Smooth muscle cell (in vitro differentiated cells): ENCODE measurements around the gene STPG2. TPM values are rescaled to one million over a fixed set of nuclear protein-coding genes. Genes with fewer than 3 reads are reported as not detected.

Experiments
- DNase-seq: peaks from one replicate; lab custom pipeline; 2025; ENCODE audit not compliant: unreplicated experiment; lab: John Stamatoyannopoulos, UW
- H2AFZ ChIP-seq: fragments of 200-600 bp; sonication (generic); 2 replicates; pipeline ENCODE4 v1.6.0; 2016; ENCODE audit warnings: antibody characterized with exemption, low read depth, mild to moderate bottlenecking
- H3F3A ChIP-seq: fragments of 200-600 bp; sonication (generic); 2 replicates; pipeline ENCODE4 v1.6.0; 2017; ENCODE audit warnings: antibody characterized with exemption, low read depth
- H3K27ac ChIP-seq: fragments of 200-600 bp; sonication (generic); 2 replicates; pipeline ENCODE4 v1.5.1; 2016; ENCODE audit warnings: low read depth, mild to moderate bottlenecking
- H3K27me3 ChIP-seq: fragments of 200-600 bp; sonication (generic); 2 replicates; pipeline ENCODE4 v1.6.1; 2016; ENCODE audit warnings: low read depth, mild to moderate bottlenecking
- H3K36me3 ChIP-seq: fragments of 200-600 bp; sonication (generic); 2 replicates; pipeline ENCODE4 v1.5.1; 2016; ENCODE audit warnings: low read depth
- H3K4me1 ChIP-seq: fragments of 200-600 bp; sonication (generic); 2 replicates; pipeline ENCODE4 v1.5.1; 2016; ENCODE audit warnings: low read depth
- H3K4me2 ChIP-seq: fragments of 200-600 bp; sonication (generic); 2 replicates; pipeline ENCODE4 v1.6.0; 2016; ENCODE audit warnings: mild to moderate bottlenecking
- H3K4me3 ChIP-seq: fragments of 200-600 bp; sonication (generic); 2 replicates; pipeline ENCODE4 v1.5.1; 2016; ENCODE audit warnings: mild to moderate bottlenecking
- H3K79me2 ChIP-seq: fragments of 200-600 bp; sonication (generic); 2 replicates; pipeline ENCODE4 v1.6.0; 2016; ENCODE audit warnings: low read depth, mild to moderate bottlenecking
- H3K9ac ChIP-seq: fragments of 200-600 bp; sonication (generic); 2 replicates; pipeline ENCODE4 v1.6.0; 2016; ENCODE audit warnings: low read depth
- H3K9me3 ChIP-seq: fragments of 200-600 bp; sonication (generic); replicated peaks from 2 replicates; pipeline ENCODE4 v1.5.1; 2016; ENCODE audit warnings: low read depth
- H4K20me1 ChIP-seq: fragments of 200-600 bp; sonication (generic); 2 replicates; pipeline ENCODE4 v1.6.0; 2016; ENCODE audit warnings: low read depth
- CTCF ChIP-seq: fragments of 200-600 bp; sonication (generic); IDR thresholded peaks from 2 replicates; pipeline ENCODE4 v1.5.1; 2017; ENCODE audit warnings: borderline replicate concordance, mild to moderate bottlenecking, antibody characterized with exemption; ENCODE audit not compliant: insufficient read depth, poor library complexity, severe bottlenecking
- WGBS: methylation state at CpG from one replicate; pipeline ENCODE4 v1.1.7; 2016; ENCODE audit warnings: low lambda C conversion rate; 5-methylcytosine and 5-hydroxymethylcytosine counted together
- polyA plus RNA-seq: library from polyadenylated mRNA; unstranded; fragments of >200 nt; fragmentation: Nextera tagmentation; extraction: Ambion mirVana; gene quantifications from 2 replicates; pipeline ENCODE4 v1.2.1, GENCODE V29; 2016
- total RNA-seq: library from RNA; depleted of rRNA; stranded (reverse); fragments of >200 nt; gene quantifications from 2 replicates; pipeline ENCODE4 v1.2.3, GENCODE V29; 2014

The STPG2 gene
- total and polyA plus RNA-seq, 2 experiments from 2014 or later: 0.09 to 0.31 TPM

GRCh38 chr4:97770222-97770621 lies 373.1 kb downstream of the STPG2 start:
- WGBS: 100% methylated on average over 1 of the region's 1 CpG
- Histone ChIP-seq H3K27me3 (no peaks in the 10 kb centered on the region), H4K20me1 (no peaks in the 10 kb centered on the region)

GRCh38 chr4:97762115-97762512 lies 381.2 kb downstream of the STPG2 start:
- Histone ChIP-seq H3K4me1 (no peaks in the 10 kb centered on the region), H3K27ac (peak overlapping the region; percentile 8), H3K4me3 (no peak overlapping the region), H4K20me1 (no peaks in the 10 kb centered on the region), H2AFZ (peak overlapping the region; percentile 17), H3K4me2 (peak overlapping the region; percentile 32), H3K9me3 (no peaks in the 10 kb centered on the region), H3K9ac (no peak overlapping the region), H3K36me3 (no peaks in the 10 kb centered on the region), H3F3A (no peaks in the 10 kb centered on the region), H3K79me2 (no peaks in the 10 kb centered on the region), H3K27me3 (no peaks in the 10 kb centered on the region)
- no peak for DNase-seq
- no peak for TF ChIP-seq CTCF
- 6% methylated on average over 1 of the region's 1 CpG for whole genome bisulfite sequencing

More at GRCh38 chr4:97770222-97770621, 373.1 kb downstream of the STPG2 start:
- no peak overlapping the region for H2AFZ ChIP-seq
- no peaks in the 10 kb centered on the region for H3K4me1 ChIP-seq
- no peaks in the 10 kb centered on the region for H3K9me3 ChIP-seq
- no peaks in the 10 kb centered on the region for H3K79me2 ChIP-seq
- H3K4me3 ChIP-seq: no peak overlapping the region
- no peak overlapping the region for H3K4me2 ChIP-seq
- H3F3A ChIP-seq: no peaks in the 10 kb centered on the region
- no peak for TF ChIP-seq CTCF
- H3K27ac ChIP-seq: no peak overlapping the region
- no peak for DNase-seq
- H3K9ac ChIP-seq: no peak overlapping the region
- no peaks in the 10 kb centered on the region for H3K36me3 ChIP-seq

GRCh38 chr4:97761445-97762114 lies 381.7 kb downstream of the STPG2 start:
- H2AFZ ChIP-seq: peak overlapping the region; percentile 17
- no peaks in the 10 kb centered on the region for H3K9me3 ChIP-seq
- no peaks in the 10 kb centered on the region for H4K20me1 ChIP-seq
- H3K36me3 ChIP-seq: no peaks in the 10 kb centered on the region
- no peak for DNase-seq
- no peak overlapping the region for H3K4me3 ChIP-seq
- no peak overlapping the region for H3K9ac ChIP-seq
- WGBS: 67% methylated on average over 2 of the region's 2 CpGs
- H3K4me2 ChIP-seq: peak overlapping the region; percentile 32
- TF ChIP-seq CTCF: no peak
- no peaks in the 10 kb centered on the region for H3K79me2 ChIP-seq
- H3K27ac ChIP-seq: peak overlapping the region; percentile 8
- no peaks in the 10 kb centered on the region for H3K4me1 ChIP-seq
- no peaks in the 10 kb centered on the region for H3K27me3 ChIP-seq
- no peaks in the 10 kb centered on the region for H3F3A ChIP-seq

GRCh38 chr4:97759785-97760184 lies 383.5 kb downstream of the STPG2 start:
- DNase-seq: no peak
- Histone ChIP-seq H3K4me1 (no peaks in the 10 kb centered on the region), H2AFZ (no peak overlapping the region), H3K36me3 (no peaks in the 10 kb centered on the region), H3K27ac (no peak overlapping the region), H3K9ac (no peak overlapping the region), H3K27me3 (no peaks in the 10 kb centered on the region), H3K4me2 (no peak overlapping the region), H4K20me1 (no peaks in the 10 kb centered on the region), H3K4me3 (no peak overlapping the region), H3K9me3 (no peaks in the 10 kb centered on the region), H3F3A (no peaks in the 10 kb centered on the region), H3K79me2 (no peaks in the 10 kb centered on the region)
- WGBS: 96% methylated on average over 2 of the region's 2 CpGs
- no peak for TF ChIP-seq CTCF
